Left colon (tissue), 2 donors: ENCODE results near the gene P2RX4. TPM values are rescaled to one million over a fixed set of nuclear protein-coding genes. Genes with fewer than 3 reads are reported as not detected.
A peak's percentile ranks its signal among the peaks of the same experiment; 100 is the strongest.
"Not testable (repeated sequence)": the region's sequence is repeated elsewhere in the genome, so short reads cannot be mapped to it uniquely, and the experiment has no call there.

Source experiments
- ATAC-seq: fragments of 200-7000 bp; cut with Tn5 transposase; one replicate; pipeline ENCODE4 v1.9.1; 2020; ENCODE audit warnings: mild to moderate bottlenecking, moderate library complexity
- DNase-seq, 2 donors: peaks; one replicate each; pipeline ENCODE4 v3.0.0-alpha.2; 2020
- intact Hi-C, 2 donors: fragments of 100-400 bp; cut with DNase I in 1 of 2; cut with micrococcal nuclease in 1 of 2; formaldehyde crosslinking; loops; one replicate each; pipeline versions ENCODE4 v1.11.2 to v1.14.0; 2022; cut with DNase I, micrococcal nuclease
- total RNA-seq, 2 donors: library from RNA; stranded (reverse); fragmentation: NEBNext Ultra II Directional; extraction: Animal tissue kit (Norgen Biotek cat#: 25700); gene quantifications; one replicate each; pipeline ENCODE4 v1.2.1, GENCODE V29; 2021
- donor health status: DM: no; HTN: no; CAD: no.
- donor health status: DM: yes; HTN: yes; CAD: no.

The P2RX4 gene
- total RNA-seq, 2 donors from 2014 or later, result 131 to 146 TPM

- no peak for DNase-seq
- intact Hi-C loops, result no loop called here
- ATAC-seq, result no peak
Measured at GRCh38 chr12:121184984-121185889, 24.7 kb upstream of the P2RX4 start.

GRCh38 chr12:121186826-121187225, 23.1 kb upstream of the P2RX4 start:
- DNase-seq, result no peak
- no peak for ATAC-seq
- intact Hi-C loops, result no loop called here

- no peak for DNase-seq
- intact Hi-C loops, result no loop called here
- ATAC-seq, result no peak
Measured at GRCh38 chr12:121187501-121187900, 22.4 kb upstream of the P2RX4 start.

GRCh38 chr12:121188227-121188626, 21.7 kb upstream of the P2RX4 start:
- DNase-seq (no peak), ATAC-seq (no peak)
- intact Hi-C loops, result no loop called here

GRCh38 chr12:121189131-121189530, 20.8 kb upstream of the P2RX4 start:
- no peak for ATAC-seq
- intact Hi-C loops, result no loop called here
- DNase-seq, result no peak

- intact Hi-C loops, result no loop called here
- no peak for ATAC-seq
- no peak for DNase-seq
Measured at GRCh38 chr12:121189619-121190155, 20.2 kb upstream of the P2RX4 start.

- ATAC-seq, result no peak
- intact Hi-C loops, result no loop called here
- DNase-seq, result no peak
Measured at GRCh38 chr12:121190523-121191031, 19.4 kb upstream of the P2RX4 start.

GRCh38 chr12:121191151-121191550, 18.8 kb upstream of the P2RX4 start:
- DNase-seq (no peak), ATAC-seq (no peak)
- intact Hi-C loops, result no loop called here

- DNase-seq (no peak), ATAC-seq (peak; percentile 39)
Measured at GRCh38 chr12:121196902-121197301, 13.0 kb upstream of the P2RX4 start.

GRCh38 chr12:121198949-121199348, 11.0 kb upstream of the P2RX4 start:
- intact Hi-C loops, result no loop called here
- ATAC-seq, result no peak
- DNase-seq, result no peak

More at GRCh38 chr12:121196902-121197301, 13.0 kb upstream of the P2RX4 start:
- intact Hi-C loops, result no loop called here

- ATAC-seq, intact Hi-C loops, DNase-seq: not testable (repeated sequence)
Measured at GRCh38 chr12:121201140-121201539, 8.8 kb upstream of the P2RX4 start.

GRCh38 chr12:121202407-121203355, 7.2 kb upstream of the P2RX4 start:
- intact Hi-C loops, result no loop called here
- DNase-seq (no peak), ATAC-seq (no peak)

GRCh38 chr12:121203482-121203881, 6.4 kb upstream of the P2RX4 start:
- ATAC-seq (no peak), DNase-seq (no peak)
- intact Hi-C loops, result no loop called here

GRCh38 chr12:121205491-121205890, 4.4 kb upstream of the P2RX4 start:
- ATAC-seq (no peak), DNase-seq (no peak)
- intact Hi-C loops, result no loop called here

GRCh38 chr12:121208571-121208970, 1.4 kb upstream of the P2RX4 start:
- intact Hi-C loops, ATAC-seq, DNase-seq: not testable (repeated sequence)

- intact Hi-C loops, result no loop called here
- DNase-seq, result no peak
- ATAC-seq, result no peak
Measured at GRCh38 chr12:121209221-121209620, 708 bp upstream of the P2RX4 start.

GRCh38 chr12:121212875-121213274, 2.9 kb downstream of the P2RX4 start:
- ATAC-seq (no peak), DNase-seq (no peak)
- intact Hi-C loops, result no loop called here

GRCh38 chr12:121214166-121214777, 4.3 kb downstream of the P2RX4 start:
- intact Hi-C loops, result no loop called here

More at GRCh38 chr12:121214166-121214777, 4.3 kb downstream of the P2RX4 start:
- ATAC-seq (no peak), DNase-seq (no peak)
